WTC11 (cell line): Measurements from ENCODE around the gene POLDIP2. TPM values are rescaled to one million over a fixed set of nuclear protein-coding genes. Genes with fewer than 3 reads are reported as not detected.

ENCODE experiments used
- ATAC-seq: fragments of 200-7000 bp; cut with Tn5 transposase; 2 replicates; pipeline ENCODE4 v1.10.0; 2021; ENCODE audit warnings: mild to moderate bottlenecking, moderate library complexity
- CTCF ChIA-PET: fragments of 300-600 bp; sonication (Branson Sonifier 250); formaldehyde crosslinking; loops from one replicate; lab custom pipeline; 2021; ENCODE audit warnings: antibody characterized with exemption; lab: Charles Lee
- POLR2A ChIA-PET: fragments of 350-600 bp; sonication (Branson Sonifier 250); formaldehyde crosslinking; loops from one replicate; lab custom pipeline; 2021; ENCODE audit warnings: antibody characterized with exemption; lab: Charles Lee
- DNase-seq: peaks from one replicate; pipeline ENCODE4 v3.0.0; 2021; ENCODE audit warnings: low spot score
- H3K27ac Mint-ChIP-seq: 2 replicates; pipeline ENCODE4 v1.8.0; 2021; ENCODE audit warnings: mixed read lengths
- H3K27me3 Mint-ChIP-seq: 2 replicates; pipeline ENCODE4 v1.8.0; 2021; ENCODE audit warnings: low read depth, mild to moderate bottlenecking, moderate library complexity, mixed read lengths
- H3K36me3 Mint-ChIP-seq: 2 replicates; pipeline ENCODE4 v1.8.0; 2021; ENCODE audit warnings: mixed read lengths
- H3K4me1 Mint-ChIP-seq: 2 replicates; pipeline ENCODE4 v1.8.0; 2022; ENCODE audit warnings: mixed read lengths
- H3K4me3 Mint-ChIP-seq: 2 replicates; pipeline ENCODE4 v1.8.0; 2021; ENCODE audit warnings: mild to moderate bottlenecking, moderate library complexity, mixed read lengths
- H3K9me3 Mint-ChIP-seq: 2 replicates; pipeline ENCODE4 v1.8.0; 2021; ENCODE audit warnings: mixed read lengths
- CREB1 ChIP-seq: sonication (generic); formaldehyde crosslinking; IDR thresholded peaks from 2 replicates; pipeline ENCODE4 v1.8.0; 2023; ENCODE audit warnings: mild to moderate bottlenecking, missing genetic modification reagents
- ETV6 ChIP-seq: sonication (generic); formaldehyde crosslinking; IDR thresholded peaks from 2 replicates; pipeline ENCODE4 v1.8.1; 2022; ENCODE audit warnings: mild to moderate bottlenecking, missing genetic modification reagents
- FOXJ3 ChIP-seq: sonication (generic); formaldehyde crosslinking; IDR thresholded peaks from 2 replicates; pipeline ENCODE4 v1.9.0; 2021; ENCODE audit warnings: missing genetic modification reagents, mild to moderate bottlenecking, borderline replicate concordance
- JUN ChIP-seq: sonication (generic); formaldehyde crosslinking; IDR thresholded peaks from 2 replicates; pipeline ENCODE4 v1.8.0; 2023; ENCODE audit warnings: mild to moderate bottlenecking, missing genetic modification reagents
- KAT7 ChIP-seq: sonication (generic); formaldehyde crosslinking; IDR thresholded peaks from 2 replicates; pipeline ENCODE4 v1.8.1; 2023; ENCODE audit warnings: missing genetic modification reagents, mild to moderate bottlenecking, borderline replicate concordance
- NFE2L1 ChIP-seq: sonication (generic); formaldehyde crosslinking; IDR thresholded peaks from 2 replicates; pipeline ENCODE4 v1.8.1; 2023; ENCODE audit warnings: missing genetic modification reagents
- NFYB ChIP-seq: sonication (generic); formaldehyde crosslinking; conservative IDR thresholded peaks from 2 replicates; pipeline ENCODE4 v1.8.0; 2022; ENCODE audit warnings: low read depth, missing genetic modification reagents
- NR2C2 ChIP-seq: sonication (generic); formaldehyde crosslinking; IDR thresholded peaks from 2 replicates; pipeline ENCODE4 v1.8.0; 2022; ENCODE audit warnings: mild to moderate bottlenecking, missing genetic modification reagents
- RORB ChIP-seq: fragments of 250-450 bp; sonication (Bioruptor Pico); IDR thresholded peaks from 2 replicates; pipeline ENCODE4 v1.9.0; 2021; ENCODE audit warnings: mild to moderate bottlenecking
- SMAD3 ChIP-seq: sonication (generic); formaldehyde crosslinking; IDR thresholded peaks from 2 replicates; pipeline ENCODE4 v1.8.0; 2022; ENCODE audit warnings: missing genetic modification reagents, mild to moderate bottlenecking, borderline replicate concordance
- SP1 ChIP-seq: sonication (generic); formaldehyde crosslinking; conservative IDR thresholded peaks from 2 replicates; pipeline ENCODE4 v1.8.1; 2022; ENCODE audit warnings: missing genetic modification reagents
- TEAD1 ChIP-seq: sonication (generic); formaldehyde crosslinking; IDR thresholded peaks from 2 replicates; pipeline ENCODE4 v1.8.0; 2022; ENCODE audit warnings: mild to moderate bottlenecking, missing genetic modification reagents
- TEAD4 ChIP-seq: sonication (generic); formaldehyde crosslinking; IDR thresholded peaks from 2 replicates; pipeline ENCODE4 v1.8.0; 2022; ENCODE audit warnings: mild to moderate bottlenecking, missing genetic modification reagents
- ZNF219 ChIP-seq: sonication (generic); formaldehyde crosslinking; IDR thresholded peaks from 2 replicates; pipeline ENCODE4 v1.8.0; 2023; ENCODE audit warnings: missing genetic modification reagents, mild to moderate bottlenecking, borderline replicate concordance
- total RNA-seq: library from RNA; stranded (reverse); gene quantifications from 3 replicates; pipeline ENCODE4 v1.2.3, GENCODE V29; 2021
- TF ChIP-seq, protein P1 (sequence below): sonication (generic); formaldehyde crosslinking; IDR thresholded peaks from 2 replicates; pipeline ENCODE4 v1.8.1; 2023; ENCODE audit warnings: mild to moderate bottlenecking, moderate library complexity, missing genetic modification reagents
- TF ChIP-seq, protein P2 (sequence below): sonication (generic); formaldehyde crosslinking; IDR thresholded peaks from 2 replicates; pipeline ENCODE4 v1.8.0; 2022; ENCODE audit warnings: missing genetic modification reagents
- TF ChIP-seq, protein P3 (sequence below): sonication (generic); formaldehyde crosslinking; IDR thresholded peaks from 2 replicates; pipeline ENCODE4 v1.8.0; 2022; ENCODE audit warnings: mild to moderate bottlenecking, missing genetic modification reagents
- TF ChIP-seq, protein P4 (sequence below): sonication (generic); formaldehyde crosslinking; IDR thresholded peaks from 2 replicates; pipeline ENCODE4 v1.8.0; 2022; ENCODE audit warnings: mild to moderate bottlenecking, missing genetic modification reagents
- TF ChIP-seq, protein P5 (sequence below): fragments of 250-450 bp; sonication (Bioruptor Pico); conservative IDR thresholded peaks from 2 replicates; pipeline ENCODE4 v1.9.0; 2021; ENCODE audit warnings: mild to moderate bottlenecking
- TF ChIP-seq, protein P6 (sequence below): sonication (generic); formaldehyde crosslinking; IDR thresholded peaks from 2 replicates; pipeline ENCODE4 v1.8.0; 2023; ENCODE audit warnings: missing genetic modification reagents, mild to moderate bottlenecking, borderline replicate concordance
- TF ChIP-seq, protein P7 (sequence below): sonication (generic); formaldehyde crosslinking; IDR thresholded peaks from 2 replicates; pipeline ENCODE4 v1.8.1; 2023; ENCODE audit warnings: mild to moderate bottlenecking, missing genetic modification reagents, moderate library complexity

Gene POLDIP2
- total RNA-seq, 1 experiment from 2014 or later: 85.4 TPM

DNA sequence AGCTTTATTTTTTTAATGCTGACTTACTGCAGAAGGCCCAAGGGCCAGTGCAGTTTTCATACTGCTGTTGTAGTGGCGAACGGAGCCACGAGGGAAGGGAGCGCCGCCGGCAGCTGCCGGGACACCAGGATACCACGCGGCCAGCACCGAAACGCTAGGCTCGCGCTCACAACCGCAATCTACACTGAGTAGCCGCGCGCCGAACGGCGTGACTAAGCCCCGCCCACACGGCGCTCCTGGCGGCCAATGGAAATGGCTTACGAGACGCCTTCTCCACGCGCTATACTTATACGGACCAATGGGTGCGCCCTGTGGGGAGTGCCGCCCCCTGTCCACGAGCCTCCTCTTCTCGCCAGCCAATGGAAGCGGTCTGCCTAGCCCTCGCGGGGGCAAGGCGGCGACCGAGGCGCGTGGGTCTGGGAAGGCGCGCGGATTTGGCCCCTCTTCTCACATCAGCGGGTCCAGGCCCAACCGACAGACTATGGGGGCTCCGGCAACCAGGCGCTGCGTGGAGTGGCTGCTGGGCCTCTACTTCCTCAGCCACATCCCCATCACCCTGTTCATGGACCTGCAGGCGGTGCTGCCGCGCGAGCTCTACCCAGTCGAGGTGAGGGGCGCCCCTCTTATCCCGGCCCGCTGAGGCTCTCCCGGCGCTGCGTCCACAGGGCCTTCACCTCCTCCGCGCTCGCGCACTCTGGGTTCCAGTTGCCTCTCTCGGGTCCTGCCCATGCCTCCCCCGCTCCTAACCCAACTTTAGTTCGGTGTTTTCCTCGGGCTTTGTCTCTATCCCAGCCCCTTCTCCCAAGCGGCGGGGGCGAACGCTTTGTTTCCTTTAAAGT is 38.3 kb downstream of the POLDIP2 start, which contains the start of gene TMEM97:
TSS of gene TMEM97 (plus strand) at position 442 of the 839 bp plus-strand sequence. CDS start at position 482, 40 bp downstream.
- Mint-ChIP-seq H3K9me3 (no peaks in the 10 kb centered on the region), H3K27me3 (no peaks in the 10 kb centered on the region; the same call in 1 of the 2 replicates), H3K27ac (peak within 1 kb of the TSS; percentile 91), H3K4me1 (peaks cover 50% of the 10 kb centered on the region), H3K36me3 (peaks cover 12% of the 10 kb centered on the region), H3K4me3 (peak within 1 kb of the TSS; percentile 77)
- ATAC-seq: peak; percentile 93
- peak; percentile 95 for DNase-seq
- ChIA-PET POLR2A (interaction anchor here (2.9 kb wide), 1 partner anchor 17 kb away, joined by 17 read pairs; the partner anchor contains the start of genes IFT20 and TNFAIP1), CTCF (interaction anchor here (0.9 to 2.7 kb wide), 8 partner anchors 16 to 98 kb away, joined by 3 to 12 read pairs (median 6); partner anchors contain the start of genes IFT20 and TNFAIP1)
- TF ChIP-seq NFYB (peak; percentile 95), ZNF219 (peak; percentile 80; the same call in 1 of the 2 replicates), ETV6 (CRISPR knock-in tag) (peak; percentile 72), FOXJ3 (CRISPR knock-in tag) (no peak), CREB1 (CRISPR knock-in tag) (no peak; the same call in 1 of the 2 replicates), TEAD4 (CRISPR knock-in tag) (peak; percentile 39; the same call in 1 of the 2 replicates), JUN (CRISPR knock-in tag) (no peak; the same call in 1 of the 2 replicates), SMAD3 (CRISPR knock-in tag) (peak; percentile 14; the same call in 1 of the 2 replicates), RORB (no peak), NR2C2 (no peak), KAT7 (CRISPR knock-in tag) (peak; percentile 92), NFE2L1 (CRISPR knock-in tag) (peak; percentile 53; the same call in 1 of the 2 replicates), TEAD1 (CRISPR knock-in tag) (peak; percentile 60), SP1 (CRISPR knock-in tag) (peak; percentile 96)
- TF ChIP-seq, protein P1, sequence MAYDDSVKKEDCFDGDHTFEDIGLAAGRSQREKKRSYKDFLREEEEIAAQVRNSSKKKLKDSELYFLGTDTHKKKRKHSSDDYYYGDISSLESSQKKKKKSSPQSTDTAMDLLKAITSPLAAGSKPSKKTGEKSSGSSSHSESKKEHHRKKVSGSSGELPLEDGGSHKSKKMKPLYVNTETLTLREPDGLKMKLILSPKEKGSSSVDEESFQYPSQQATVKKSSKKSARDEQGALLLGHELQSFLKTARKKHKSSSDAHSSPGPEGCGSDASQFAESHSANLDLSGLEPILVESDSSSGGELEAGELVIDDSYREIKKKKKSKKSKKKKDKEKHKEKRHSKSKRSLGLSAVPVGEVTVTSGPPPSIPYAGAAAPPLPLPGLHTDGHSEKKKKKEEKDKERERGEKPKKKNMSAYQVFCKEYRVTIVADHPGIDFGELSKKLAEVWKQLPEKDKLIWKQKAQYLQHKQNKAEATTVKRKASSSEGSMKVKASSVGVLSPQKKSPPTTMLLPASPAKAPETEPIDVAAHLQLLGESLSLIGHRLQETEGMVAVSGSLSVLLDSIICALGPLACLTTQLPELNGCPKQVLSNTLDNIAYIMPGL: no peak
- TF ChIP-seq, protein P2, sequence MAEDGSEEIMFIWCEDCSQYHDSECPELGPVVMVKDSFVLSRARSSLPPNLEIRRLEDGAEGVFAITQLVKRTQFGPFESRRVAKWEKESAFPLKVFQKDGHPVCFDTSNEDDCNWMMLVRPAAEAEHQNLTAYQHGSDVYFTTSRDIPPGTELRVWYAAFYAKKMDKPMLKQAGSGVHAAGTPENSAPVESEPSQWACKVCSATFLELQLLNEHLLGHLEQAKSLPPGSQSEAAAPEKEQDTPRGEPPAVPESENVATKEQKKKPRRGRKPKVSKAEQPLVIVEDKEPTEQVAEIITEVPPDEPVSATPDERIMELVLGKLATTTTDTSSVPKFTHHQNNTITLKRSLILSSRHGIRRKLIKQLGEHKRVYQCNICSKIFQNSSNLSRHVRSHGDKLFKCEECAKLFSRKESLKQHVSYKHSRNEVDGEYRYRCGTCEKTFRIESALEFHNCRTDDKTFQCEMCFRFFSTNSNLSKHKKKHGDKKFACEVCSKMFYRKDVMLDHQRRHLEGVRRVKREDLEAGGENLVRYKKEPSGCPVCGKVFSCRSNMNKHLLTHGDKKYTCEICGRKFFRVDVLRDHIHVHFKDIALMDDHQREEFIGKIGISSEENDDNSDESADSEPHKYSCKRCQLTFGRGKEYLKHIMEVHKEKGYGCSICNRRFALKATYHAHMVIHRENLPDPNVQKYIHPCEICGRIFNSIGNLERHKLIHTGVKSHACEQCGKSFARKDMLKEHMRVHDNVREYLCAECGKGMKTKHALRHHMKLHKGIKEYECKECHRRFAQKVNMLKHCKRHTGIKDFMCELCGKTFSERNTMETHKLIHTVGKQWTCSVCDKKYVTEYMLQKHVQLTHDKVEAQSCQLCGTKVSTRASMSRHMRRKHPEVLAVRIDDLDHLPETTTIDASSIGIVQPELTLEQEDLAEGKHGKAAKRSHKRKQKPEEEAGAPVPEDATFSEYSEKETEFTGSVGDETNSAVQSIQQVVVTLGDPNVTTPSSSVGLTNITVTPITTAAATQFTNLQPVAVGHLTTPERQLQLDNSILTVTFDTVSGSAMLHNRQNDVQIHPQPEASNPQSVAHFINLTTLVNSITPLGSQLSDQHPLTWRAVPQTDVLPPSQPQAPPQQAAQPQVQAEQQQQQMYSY (CRISPR knock-in tag): no peak
- TF ChIP-seq, protein P3, sequence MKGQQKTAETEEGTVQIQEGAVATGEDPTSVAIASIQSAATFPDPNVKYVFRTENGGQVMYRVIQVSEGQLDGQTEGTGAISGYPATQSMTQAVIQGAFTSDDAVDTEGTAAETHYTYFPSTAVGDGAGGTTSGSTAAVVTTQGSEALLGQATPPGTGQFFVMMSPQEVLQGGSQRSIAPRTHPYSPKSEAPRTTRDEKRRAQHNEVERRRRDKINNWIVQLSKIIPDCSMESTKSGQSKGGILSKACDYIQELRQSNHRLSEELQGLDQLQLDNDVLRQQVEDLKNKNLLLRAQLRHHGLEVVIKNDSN: peak; percentile 62; the same call in 1 of the 2 replicates
- TF ChIP-seq, protein P4, sequence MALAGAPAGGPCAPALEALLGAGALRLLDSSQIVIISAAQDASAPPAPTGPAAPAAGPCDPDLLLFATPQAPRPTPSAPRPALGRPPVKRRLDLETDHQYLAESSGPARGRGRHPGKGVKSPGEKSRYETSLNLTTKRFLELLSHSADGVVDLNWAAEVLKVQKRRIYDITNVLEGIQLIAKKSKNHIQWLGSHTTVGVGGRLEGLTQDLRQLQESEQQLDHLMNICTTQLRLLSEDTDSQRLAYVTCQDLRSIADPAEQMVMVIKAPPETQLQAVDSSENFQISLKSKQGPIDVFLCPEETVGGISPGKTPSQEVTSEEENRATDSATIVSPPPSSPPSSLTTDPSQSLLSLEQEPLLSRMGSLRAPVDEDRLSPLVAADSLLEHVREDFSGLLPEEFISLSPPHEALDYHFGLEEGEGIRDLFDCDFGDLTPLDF (CRISPR knock-in tag): no peak; the same call in 1 of the 2 replicates
- TF ChIP-seq, protein P5, sequence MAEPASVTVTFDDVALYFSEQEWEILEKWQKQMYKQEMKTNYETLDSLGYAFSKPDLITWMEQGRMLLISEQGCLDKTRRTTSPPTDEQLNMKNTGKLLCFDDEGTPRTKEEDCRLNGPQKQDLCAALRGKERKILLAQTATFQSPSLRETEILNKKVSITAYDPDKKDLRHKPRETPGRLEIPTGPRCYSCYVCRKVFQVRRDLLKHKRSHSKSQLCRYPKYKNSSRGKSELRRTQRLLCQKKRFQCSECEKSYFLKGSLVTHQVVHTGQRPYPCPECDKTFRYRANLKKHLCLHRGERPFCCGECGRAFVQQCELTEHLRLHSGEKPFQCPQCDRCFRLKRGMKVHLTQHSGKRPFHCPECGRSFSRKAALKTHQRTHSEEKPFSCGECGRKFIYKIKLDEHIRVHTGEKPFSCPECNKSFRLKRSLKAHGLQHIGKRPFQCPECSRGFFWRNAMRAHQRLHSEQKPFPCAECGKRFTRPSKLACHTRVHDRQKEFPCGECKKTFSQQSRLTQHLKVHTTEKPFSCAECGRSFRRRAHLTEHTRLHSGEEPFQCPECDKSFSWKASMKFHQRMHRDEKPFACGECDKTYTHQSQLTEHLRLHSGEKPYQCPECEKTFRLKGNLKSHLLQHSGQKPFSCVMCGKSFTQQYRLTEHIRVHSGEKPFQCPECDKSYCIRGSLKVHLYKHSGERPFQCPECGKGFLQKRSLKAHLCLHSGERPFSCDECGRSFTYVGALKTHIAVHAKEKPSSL: no peak
- TF ChIP-seq, protein P6, sequence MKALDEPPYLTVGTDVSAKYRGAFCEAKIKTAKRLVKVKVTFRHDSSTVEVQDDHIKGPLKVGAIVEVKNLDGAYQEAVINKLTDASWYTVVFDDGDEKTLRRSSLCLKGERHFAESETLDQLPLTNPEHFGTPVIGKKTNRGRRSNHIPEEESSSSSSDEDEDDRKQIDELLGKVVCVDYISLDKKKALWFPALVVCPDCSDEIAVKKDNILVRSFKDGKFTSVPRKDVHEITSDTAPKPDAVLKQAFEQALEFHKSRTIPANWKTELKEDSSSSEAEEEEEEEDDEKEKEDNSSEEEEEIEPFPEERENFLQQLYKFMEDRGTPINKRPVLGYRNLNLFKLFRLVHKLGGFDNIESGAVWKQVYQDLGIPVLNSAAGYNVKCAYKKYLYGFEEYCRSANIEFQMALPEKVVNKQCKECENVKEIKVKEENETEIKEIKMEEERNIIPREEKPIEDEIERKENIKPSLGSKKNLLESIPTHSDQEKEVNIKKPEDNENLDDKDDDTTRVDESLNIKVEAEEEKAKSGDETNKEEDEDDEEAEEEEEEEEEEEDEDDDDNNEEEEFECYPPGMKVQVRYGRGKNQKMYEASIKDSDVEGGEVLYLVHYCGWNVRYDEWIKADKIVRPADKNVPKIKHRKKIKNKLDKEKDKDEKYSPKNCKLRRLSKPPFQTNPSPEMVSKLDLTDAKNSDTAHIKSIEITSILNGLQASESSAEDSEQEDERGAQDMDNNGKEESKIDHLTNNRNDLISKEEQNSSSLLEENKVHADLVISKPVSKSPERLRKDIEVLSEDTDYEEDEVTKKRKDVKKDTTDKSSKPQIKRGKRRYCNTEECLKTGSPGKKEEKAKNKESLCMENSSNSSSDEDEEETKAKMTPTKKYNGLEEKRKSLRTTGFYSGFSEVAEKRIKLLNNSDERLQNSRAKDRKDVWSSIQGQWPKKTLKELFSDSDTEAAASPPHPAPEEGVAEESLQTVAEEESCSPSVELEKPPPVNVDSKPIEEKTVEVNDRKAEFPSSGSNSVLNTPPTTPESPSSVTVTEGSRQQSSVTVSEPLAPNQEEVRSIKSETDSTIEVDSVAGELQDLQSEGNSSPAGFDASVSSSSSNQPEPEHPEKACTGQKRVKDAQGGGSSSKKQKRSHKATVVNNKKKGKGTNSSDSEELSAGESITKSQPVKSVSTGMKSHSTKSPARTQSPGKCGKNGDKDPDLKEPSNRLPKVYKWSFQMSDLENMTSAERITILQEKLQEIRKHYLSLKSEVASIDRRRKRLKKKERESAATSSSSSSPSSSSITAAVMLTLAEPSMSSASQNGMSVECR (CRISPR knock-in tag): peak; percentile 80; the same call in 1 of the 2 replicates
- TF ChIP-seq, protein P7, sequence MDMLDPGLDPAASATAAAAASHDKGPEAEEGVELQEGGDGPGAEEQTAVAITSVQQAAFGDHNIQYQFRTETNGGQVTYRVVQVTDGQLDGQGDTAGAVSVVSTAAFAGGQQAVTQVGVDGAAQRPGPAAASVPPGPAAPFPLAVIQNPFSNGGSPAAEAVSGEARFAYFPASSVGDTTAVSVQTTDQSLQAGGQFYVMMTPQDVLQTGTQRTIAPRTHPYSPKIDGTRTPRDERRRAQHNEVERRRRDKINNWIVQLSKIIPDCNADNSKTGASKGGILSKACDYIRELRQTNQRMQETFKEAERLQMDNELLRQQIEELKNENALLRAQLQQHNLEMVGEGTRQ (CRISPR knock-in tag): 0 out of 2 replicates have a peak, but pooled peaks have one; percentile 42
